GM18507 (cell line): ENCODE data around the gene ATP8A1.
"Not testable (repeated sequence)": the region's sequence is repeated elsewhere in the genome, so short reads cannot be mapped to it uniquely, and the experiment has no call there.

Experiments used
- DNase-seq: peaks from one replicate; pipeline ENCODE4 v3.0.0; 2011; ENCODE audit warnings: low read depth; ENCODE audit not compliant: insufficient read length; ENCODE audit errors: extremely low spot score
- FAIRE-seq: peaks from 2 replicates; lab custom pipeline; 2011; peaks lifted over from hg19 to GRCh38; lab: Jason Lieb, UNC

The ATP8A1 gene

DNA sequence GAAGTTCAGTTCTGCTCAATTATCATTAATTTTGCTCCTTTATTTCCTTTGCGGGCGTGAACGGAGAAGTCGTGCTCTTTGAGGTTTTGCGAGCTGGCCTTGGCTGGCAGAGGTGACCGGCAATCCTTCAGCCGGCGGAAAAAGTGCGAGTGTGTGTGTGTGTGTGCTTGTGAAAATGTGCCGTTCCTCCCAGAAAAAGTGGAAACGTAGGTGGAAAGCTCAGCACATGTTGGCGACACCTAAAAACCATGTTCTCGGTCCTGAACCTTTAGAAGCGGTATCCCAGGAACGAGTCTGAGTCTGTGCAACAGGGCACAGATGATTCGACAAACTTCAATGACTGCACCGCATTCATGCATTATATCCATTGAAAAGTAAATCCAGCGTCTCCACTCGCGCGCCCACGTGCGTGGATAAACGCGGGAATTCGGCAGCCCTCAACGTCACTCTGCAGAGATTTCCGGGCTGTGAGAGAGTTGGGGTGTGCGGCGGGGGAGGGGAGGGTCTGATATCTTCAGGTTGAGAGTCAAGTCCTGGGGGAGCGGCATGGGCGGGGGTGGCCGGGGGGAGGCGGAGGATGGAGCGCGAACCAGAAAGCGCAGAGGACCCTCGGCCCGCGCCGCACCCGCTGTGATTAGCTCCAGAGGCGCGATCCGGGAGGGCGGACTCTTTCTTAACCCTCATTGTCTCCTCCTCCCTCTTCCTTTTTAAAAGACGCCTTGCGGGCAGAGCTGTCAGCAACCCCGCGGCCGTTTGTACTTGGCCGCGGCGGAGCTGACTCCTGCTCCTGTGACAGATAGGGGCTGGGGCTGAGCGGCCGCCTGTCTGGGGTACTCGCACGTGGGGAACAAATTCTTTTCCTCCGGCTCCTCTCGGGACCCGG lies 259.9 kb downstream of the ATP8A1 start, which contains the start of gene SHISA3:
Gene SHISA3 (plus strand): TSS at position 737 of the 883 bp plus-strand sequence. CDS start 569 bp downstream, outside the sequence.
- FAIRE-seq = peak; percentile 51

DNA sequence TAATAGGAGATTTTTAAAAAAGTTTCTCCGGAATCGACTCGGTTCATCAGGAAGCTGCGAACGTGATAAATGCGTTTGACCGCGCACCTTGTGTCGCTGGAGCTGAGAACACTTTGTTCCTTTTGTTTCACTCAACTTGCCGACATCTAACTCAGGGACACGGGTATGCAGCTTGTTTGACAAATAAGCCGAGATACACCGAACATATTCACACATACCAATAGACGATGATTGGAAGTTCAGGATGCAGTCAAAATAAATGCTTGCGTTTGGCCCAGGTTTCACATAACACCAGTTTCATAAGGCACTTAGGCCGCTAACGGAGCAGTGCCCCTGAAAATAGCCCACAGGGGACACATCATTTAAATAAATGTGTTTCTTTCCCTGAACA lies 260.5 kb downstream of the ATP8A1 start:
- FAIRE-seq (no peak), DNase-seq (no peak)

More for the DNA sequence above, 259.9 kb downstream of the ATP8A1 start, which contains the start of gene SHISA3:
- no peak for DNase-seq

DNA sequence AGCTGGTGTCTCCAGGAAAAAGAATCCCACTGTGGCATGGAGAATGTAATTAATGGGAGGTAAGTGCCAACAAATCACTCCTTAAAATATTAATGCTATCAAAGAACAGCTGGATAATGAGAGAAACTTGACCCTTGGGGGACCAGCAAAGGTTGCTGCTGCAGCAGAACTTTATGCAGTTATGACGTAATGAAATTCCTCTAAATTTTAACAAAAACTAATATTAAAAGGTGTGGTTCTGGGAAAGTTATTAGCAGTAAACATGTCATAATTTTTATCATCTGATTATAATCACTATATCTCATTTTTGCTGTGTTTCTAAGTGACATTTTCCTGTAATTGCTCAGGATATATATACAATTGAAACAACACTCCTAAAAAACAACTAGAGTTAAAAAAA lies 261.3 kb downstream of the ATP8A1 start:
- FAIRE-seq = no peak

DNA sequence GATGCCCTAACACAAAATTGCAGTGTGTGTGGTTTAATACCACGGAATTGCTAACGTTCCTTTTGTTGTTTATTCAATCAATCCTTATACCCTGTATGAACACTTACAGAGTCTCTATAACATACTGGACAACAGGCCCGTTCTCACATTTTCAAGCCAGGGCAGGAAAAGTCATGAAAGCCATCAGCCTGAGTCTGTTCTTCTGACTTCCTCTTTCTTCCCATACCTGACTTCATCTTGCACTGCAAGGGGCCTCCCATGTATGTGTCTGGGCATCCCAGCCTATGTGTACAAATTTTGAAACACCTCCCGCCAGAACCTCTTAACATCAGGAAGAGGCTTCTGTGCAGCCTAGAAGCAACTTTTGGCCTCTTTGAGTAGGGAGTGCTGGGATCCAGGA lies 264.5 kb downstream of the ATP8A1 start:
- FAIRE-seq = no peak

More for the DNA sequence above, 261.3 kb downstream of the ATP8A1 start:
- no peak for DNase-seq

GRCh38 chr4:42391981-42392380 lies 264.9 kb downstream of the ATP8A1 start:
- FAIRE-seq (no peak), DNase-seq (no peak)

More for the DNA sequence above, 264.5 kb downstream of the ATP8A1 start:
- DNase-seq = no peak

- DNase-seq (no peak), FAIRE-seq (no peak)
These were observed 265.6 kb downstream of the ATP8A1 start for GRCh38 chr4:42391355-42391664.

DNA sequence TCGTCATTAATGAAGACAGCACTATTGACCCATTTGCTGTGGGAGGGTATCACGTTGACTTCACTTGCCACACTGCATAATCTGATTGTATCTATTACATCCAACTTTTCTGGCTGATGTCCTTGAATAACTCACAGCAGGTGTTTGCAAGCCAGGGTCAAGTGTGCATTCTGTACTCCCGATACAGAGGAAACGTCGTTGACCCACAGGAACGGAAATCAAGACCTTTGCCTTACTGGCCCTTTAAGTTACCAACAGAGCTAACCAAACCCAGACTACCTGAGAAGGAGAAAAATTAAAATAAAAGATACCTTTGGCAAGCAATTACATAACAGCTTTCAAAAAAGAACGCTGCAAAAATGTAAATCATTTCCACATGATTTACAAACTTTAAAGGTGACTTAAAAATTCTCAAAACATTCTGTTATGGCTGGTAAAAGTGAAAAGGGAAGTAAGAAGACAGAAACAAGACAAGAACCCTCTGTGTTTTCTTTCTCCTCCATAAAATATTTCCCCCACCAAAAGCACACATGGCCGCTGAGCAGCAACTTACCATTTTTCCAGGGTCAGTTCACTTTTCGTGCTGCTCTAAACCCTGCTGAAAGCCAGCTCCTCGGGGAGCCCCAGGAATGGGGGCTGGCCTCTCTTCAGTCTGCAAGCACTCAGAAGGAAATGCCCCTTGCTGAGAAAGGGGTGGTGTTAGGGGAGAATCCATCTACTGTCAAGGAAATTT lies 266.1 kb downstream of the ATP8A1 start:
- FAIRE-seq (no peak), DNase-seq (no peak)

- FAIRE-seq (no peak), DNase-seq (no peak)
These were observed 271.4 kb downstream of the ATP8A1 start for GRCh38 chr4:42385516-42385915.

DNA sequence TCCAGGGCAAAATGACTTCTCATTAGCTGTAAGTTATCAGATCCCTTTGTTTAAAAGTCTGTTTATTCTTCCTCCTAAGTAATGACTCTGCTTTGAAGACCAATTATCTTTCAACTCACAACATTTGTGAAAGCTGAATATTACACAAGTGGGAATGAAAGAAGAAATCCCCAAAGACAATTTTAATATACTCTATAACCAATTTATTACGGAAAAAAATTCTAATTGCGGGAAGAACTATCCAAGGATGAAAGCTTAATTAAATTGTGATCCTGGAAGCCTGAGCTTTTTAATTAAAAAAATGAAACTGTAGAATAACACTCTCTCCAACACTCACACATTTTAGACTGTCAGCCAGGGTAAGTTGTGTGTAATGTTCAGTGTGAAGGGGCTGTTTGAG lies 275.2 kb downstream of the ATP8A1 start:
- FAIRE-seq = no peak
- no peak for DNase-seq

GRCh38 chr4:42377497-42377896 lies 279.4 kb downstream of the ATP8A1 start:
- no peak for DNase-seq
- no peak for FAIRE-seq

GRCh38 chr4:42372303-42372702 lies 284.6 kb downstream of the ATP8A1 start:
- DNase-seq, FAIRE-seq: not testable (repeated sequence)

- peak; percentile 17 for DNase-seq
- FAIRE-seq = peak; percentile 56
These were observed 285.3 kb downstream of the ATP8A1 start for GRCh38 chr4:42371305-42372252.

- DNase-seq (no peak), FAIRE-seq (no peak)
These were observed 287.4 kb downstream of the ATP8A1 start for GRCh38 chr4:42369489-42369888.

DNA sequence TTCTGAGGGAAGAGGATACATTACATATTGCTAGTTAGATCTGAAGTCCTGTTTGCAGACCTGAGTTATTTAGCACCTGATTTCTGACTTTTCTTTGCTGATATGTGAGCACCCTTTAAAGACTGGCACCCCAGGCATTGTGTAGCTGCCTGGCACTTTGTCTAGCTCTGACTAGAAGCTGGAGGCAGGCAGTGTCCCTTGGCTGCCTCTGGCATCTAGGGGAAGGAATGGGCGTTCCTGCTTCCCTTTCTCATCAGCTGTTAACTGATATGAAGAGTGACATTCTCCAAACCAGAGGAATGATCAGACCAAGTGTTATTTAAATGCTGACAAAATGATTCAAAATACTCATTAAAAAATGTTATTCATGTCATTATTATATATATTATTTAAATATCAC lies 289.9 kb downstream of the ATP8A1 start:
- DNase-seq (no peak), FAIRE-seq (no peak)

- no peak for DNase-seq
- FAIRE-seq = no peak
These were observed 292.4 kb downstream of the ATP8A1 start for GRCh38 chr4:42364266-42365053.

DNA sequence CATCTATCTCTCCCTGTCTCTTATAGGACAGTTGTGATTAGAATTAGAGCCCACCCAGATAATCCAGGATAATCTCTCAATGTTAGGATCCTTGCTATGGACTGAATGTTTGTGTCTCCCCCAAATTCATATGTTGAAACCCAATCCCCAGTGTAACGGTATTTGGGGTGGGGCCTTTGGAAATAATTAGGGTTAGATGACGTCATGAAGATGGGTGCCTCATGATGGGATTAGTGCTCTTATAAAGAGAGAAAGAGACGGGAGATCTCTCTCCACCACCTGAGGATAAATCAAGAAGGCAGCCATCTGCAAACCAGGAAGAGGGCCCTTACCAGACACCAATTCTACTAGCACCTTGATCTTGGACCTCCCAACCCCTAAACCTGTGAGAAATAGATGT lies 293.3 kb downstream of the ATP8A1 start:
- FAIRE-seq (no peak), DNase-seq (no peak)

GRCh38 chr4:42362591-42362990 lies 294.3 kb downstream of the ATP8A1 start:
- DNase-seq = no peak
- peak; percentile 38 for FAIRE-seq

- DNase-seq (no peak), FAIRE-seq (no peak)
These were observed 295.4 kb downstream of the ATP8A1 start for GRCh38 chr4:42361456-42361855.

GRCh38 chr4:42360256-42360669 lies 296.6 kb downstream of the ATP8A1 start:
- FAIRE-seq (no peak), DNase-seq (no peak)
